GM19043 (cell line): ENCODE measurements around the gene SPATA31E1.
"Not testable (repeated sequence)": the region's sequence is repeated elsewhere in the genome, so short reads cannot be mapped to it uniquely, and the experiment has no call there.

Experiments
- ATAC-seq: cut with Tn5 transposase; IDR thresholded peaks from one replicate; pipeline ENCODE4 v1.9.1; 2021; ENCODE audit warnings: low read depth; ENCODE audit not compliant: unreplicated experiment

SPATA31E1 gene

GRCh38 chr9:87884578-87885459, 2.1 kb downstream of the SPATA31E1 start:
- no peak for ATAC-seq

GRCh38 chr9:87885484-87886189, 3.0 kb downstream of the SPATA31E1 start:
- no peak for ATAC-seq

GRCh38 chr9:87886210-87886932, 3.7 kb downstream of the SPATA31E1 start:
- no peak for ATAC-seq

- ATAC-seq: no peak
Measured at GRCh38 chr9:87886933-87887505, 4.3 kb downstream of the SPATA31E1 start.

- no peak for ATAC-seq
Measured at GRCh38 chr9:87887661-87888480, 5.2 kb downstream of the SPATA31E1 start.

GRCh38 chr9:87888501-87888900, 5.8 kb downstream of the SPATA31E1 start:
- ATAC-seq: no peak

- no peak for ATAC-seq
Measured at GRCh38 chr9:87889065-87889881, 6.6 kb downstream of the SPATA31E1 start.

- ATAC-seq: no peak
Measured at GRCh38 chr9:87889882-87890252, 7.2 kb downstream of the SPATA31E1 start.

- no peak for ATAC-seq
Measured at GRCh38 chr9:87890837-87891236, 8.2 kb downstream of the SPATA31E1 start.

- ATAC-seq: no peak
Measured at GRCh38 chr9:87891754-87892153, 9.1 kb downstream of the SPATA31E1 start.

GRCh38 chr9:87892956-87893355, 10.3 kb downstream of the SPATA31E1 start:
- no peak for ATAC-seq

- ATAC-seq: no peak
Measured at GRCh38 chr9:87894998-87895625, 12.4 kb downstream of the SPATA31E1 start.

GRCh38 chr9:87896891-87897290, 14.2 kb downstream of the SPATA31E1 start:
- no peak for ATAC-seq

- ATAC-seq: no peak
Measured at GRCh38 chr9:87898151-87898550, 15.5 kb downstream of the SPATA31E1 start.

GRCh38 chr9:87902371-87902770, 19.7 kb downstream of the SPATA31E1 start:
- ATAC-seq: not testable (repeated sequence)

- no peak for ATAC-seq
Measured at GRCh38 chr9:87909310-87910041, 26.8 kb downstream of the SPATA31E1 start.

- no peak for ATAC-seq
Measured at GRCh38 chr9:87910821-87911220, 28.1 kb downstream of the SPATA31E1 start.

- not testable (repeated sequence) for ATAC-seq
Measured at GRCh38 chr9:87917662-87918061, 35.0 kb downstream of the SPATA31E1 start, which contains the start of gene SPATA31C1. Gene SPATA31C1 (plus strand): TSS chr9:87917962.
